ENCODE data around the gene PPP2R2C. TPM values are rescaled to one million over a fixed set of nuclear protein-coding genes. Genes with fewer than 3 reads are reported as not detected.

Gene PPP2R2C
- total and polyA plus RNA-seq, 2 of the 4 experiments (the other 2 are of a cell fraction): 0.03 TPM; not detected in 1

DNA sequence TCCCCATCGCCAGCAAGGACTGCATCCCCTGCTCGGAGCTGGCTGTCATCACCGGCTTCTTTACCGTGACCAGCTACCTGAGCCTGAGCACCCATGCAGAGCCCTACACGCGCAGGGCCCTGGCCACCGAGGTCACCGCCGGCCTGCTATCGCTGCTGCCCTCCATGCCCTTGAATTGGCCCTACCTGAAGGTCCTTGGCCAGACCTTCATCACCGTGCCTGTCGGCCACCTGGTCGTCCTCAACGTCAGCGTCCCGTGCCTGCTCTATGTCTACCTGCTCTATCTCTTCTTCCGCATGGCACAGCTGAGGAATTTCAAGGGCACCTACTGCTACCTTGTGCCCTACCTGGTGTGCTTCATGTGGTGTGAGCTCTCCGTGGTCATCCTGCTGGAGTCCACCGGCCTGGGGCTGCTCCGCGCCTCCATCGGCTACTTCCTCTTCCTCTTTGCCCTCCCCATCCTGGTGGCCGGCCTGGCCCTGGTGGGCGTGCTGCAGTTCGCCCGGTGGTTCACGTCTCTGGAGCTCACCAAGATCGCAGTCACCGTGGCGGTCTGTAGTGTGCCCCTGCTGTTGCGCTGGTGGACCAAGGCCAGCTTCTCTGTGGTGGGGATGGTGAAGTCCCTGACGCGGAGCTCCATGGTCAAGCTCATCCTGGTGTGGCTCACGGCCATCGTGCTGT, 171.2 kb downstream of the PPP2R2C start:
- TF ChIP-seq MAFK (IDR thresholded peaks at IDR 0.05; ENCODE audit: low read depth, low read length): no peak
- TF ChIP-seq SMC3 (IDR thresholded peaks at IDR 0.05; ENCODE audit: low read depth, low read length): no peak
- TF ChIP-seq NFE2L2 (IDR thresholded peaks at IDR 0.05; ENCODE audit: low read depth, low read length): no peak
- TF ChIP-seq, protein P1, sequence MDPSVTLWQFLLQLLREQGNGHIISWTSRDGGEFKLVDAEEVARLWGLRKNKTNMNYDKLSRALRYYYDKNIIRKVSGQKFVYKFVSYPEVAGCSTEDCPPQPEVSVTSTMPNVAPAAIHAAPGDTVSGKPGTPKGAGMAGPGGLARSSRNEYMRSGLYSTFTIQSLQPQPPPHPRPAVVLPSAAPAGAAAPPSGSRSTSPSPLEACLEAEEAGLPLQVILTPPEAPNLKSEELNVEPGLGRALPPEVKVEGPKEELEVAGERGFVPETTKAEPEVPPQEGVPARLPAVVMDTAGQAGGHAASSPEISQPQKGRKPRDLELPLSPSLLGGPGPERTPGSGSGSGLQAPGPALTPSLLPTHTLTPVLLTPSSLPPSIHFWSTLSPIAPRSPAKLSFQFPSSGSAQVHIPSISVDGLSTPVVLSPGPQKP (IDR thresholded peaks at IDR 0.05; ENCODE audit: borderline replicate concordance, low read depth, low read length): no peak
- no peak for TF ChIP-seq CTCF (conservative IDR thresholded peaks at IDR 0.05; ENCODE audit: low read depth, low read length)
- TF ChIP-seq RCOR1 (IDR thresholded peaks at IDR 0.05; ENCODE audit: insufficient replicate concordance, low read length): no peak
- TF ChIP-seq FOS (IDR thresholded peaks at IDR 0.05; ENCODE audit: low read depth, low read length): no peak
- H2BK20ac ChIP-seq (ENCODE audit: low read depth, low read length): no peak overlapping the region
- TSS peak; percentile 72 for BruUV-seq (replicated peaks)
- in situ Hi-C loops (cut with MboI; ENCODE audit: low sequenced_read_pairs) (no loop called here), intact Hi-C loops (cut with micrococcal nuclease) (no loop called here), dilution Hi-C loops (cut with HindIII; ENCODE audit: low sequenced_read_pairs, unreplicated experiment) (no loop called here)
- no peak overlapping the region for H3K27ac ChIP-seq (ENCODE audit: insufficient read depth, low read length)
- no peak overlapping the region for H3K23ac ChIP-seq (ENCODE audit: low read depth, low read length)
- WGBS, 2 experiments (ENCODE audit: extremely low coverage in 2 of 2, insufficient read length in 1 of 2): 90% methylated on average over 17 of the region's 35 CpGs; no CpG with 5 or more reads in 1 of the 2 experiments
- peaks cover 2% of the 10 kb centered on the region; the same call in 1 of the 2 replicates for H3K4me1 ChIP-seq (ENCODE audit: control insufficient read depth, insufficient read depth, low read length)
- peaks cover 53% of the 10 kb centered on the region for H3K36me3 ChIP-seq (ENCODE audit: control insufficient read depth, insufficient read depth, low read length)
- H4K20me1 ChIP-seq (ENCODE audit: insufficient read depth, low read length): peaks cover 9% of the 10 kb centered on the region
- CTCF ChIA-PET: no interaction called here
- ATAC-seq (ENCODE audit: low read depth) (no peak), DNase-seq (no peak)
- no peak overlapping the region for H3K18ac ChIP-seq (ENCODE audit: low read depth, low read length)
- H3K4me3 ChIP-seq (ENCODE audit: insufficient read depth, low read depth, low read length): no peak overlapping the region
- no peak overlapping the region for H2AK5ac ChIP-seq (ENCODE audit: low read depth, low read length)
- POLR2A ChIA-PET (ENCODE audit: unreplicated experiment): no interaction called here
- peaks cover 19% of the 10 kb centered on the region for H3K9me1 ChIP-seq (ENCODE audit: insufficient read depth, low read length)
- no peak overlapping the region for H4K8ac ChIP-seq (ENCODE audit: low read depth in 2 of 2, low read length in 2 of 2)
- no peak overlapping the region for H2BK15ac ChIP-seq (ENCODE audit: low read depth, low read length)
- H3K56ac ChIP-seq (ENCODE audit: extremely low read depth, insufficient read depth, low read length): no peak overlapping the region
- H3K79me1 ChIP-seq (ENCODE audit: low read depth in 1 of 2, low read length in 2 of 2): no peaks in the 10 kb centered on the region
- H2BK5ac ChIP-seq (ENCODE audit: low read depth, low read length, poor library complexity, severe bottlenecking): no peak overlapping the region
- H3K14ac ChIP-seq (replicated peaks; ENCODE audit: low read depth, low read length): no peak overlapping the region
- H3K4ac ChIP-seq (ENCODE audit: low read depth, low read length): no peak overlapping the region
- no peak overlapping the region for H4K5ac ChIP-seq (ENCODE audit: low read depth, low read length)
- H3K4me2 ChIP-seq (ENCODE audit: low read depth, low read length): no peak overlapping the region
- H4K91ac ChIP-seq (ENCODE audit: insufficient read depth, low read depth, low read length): no peak overlapping the region
- H3K27me3 ChIP-seq (ENCODE audit: control insufficient read depth, insufficient read depth, low read length): no peaks in the 10 kb centered on the region
- H2AK9ac ChIP-seq (replicated peaks; ENCODE audit: low read depth, low read length, poor library complexity): no peak overlapping the region
- no peak overlapping the region for H2AFZ ChIP-seq (replicated peaks; ENCODE audit: low read length, poor library complexity)
- no peak overlapping the region for H3K9ac ChIP-seq (ENCODE audit: low read depth, low read length)
- H2BK120ac ChIP-seq (ENCODE audit: low read depth, low read length): no peak overlapping the region
- no peaks in the 10 kb centered on the region for H3K9me3 ChIP-seq (ENCODE audit: control insufficient read depth, insufficient read depth, low read length)

Measured in IMR-90 (cell line).